GM12878 (cell line): Measurements from ENCODE around the gene HRC. TPM values are rescaled to one million over a fixed set of nuclear protein-coding genes. Genes with fewer than 3 reads are reported as not detected.

Experiments
- ATAC-seq: fragments of 200-7000 bp; cut with Tn5 transposase; 3 replicates; pipeline ENCODE4 v1.9.1; 2020; ENCODE audit warnings: mild to moderate bottlenecking, moderate library complexity
- BruUV-seq: library from RNA; stranded (reverse); fragments of 400-500 nt; replicated peaks from 2 replicates; lab custom pipeline; 2021; lab: Mats Ljungman, UMichigan
- CTCF ChIA-PET: fragments of 300-600 bp; sonication (Branson Sonifier 250); formaldehyde crosslinking; extraction: SDS; loops from one replicate; lab custom pipeline; 2021; ENCODE audit warnings: inconsistent platforms; lab: Yijun Ruan, JAX
- POLR2A ChIA-PET: fragments of 350-600 bp; formaldehyde crosslinking; extraction: SDS; loops from one replicate; lab custom pipeline; 2021; ENCODE audit warnings: inconsistent platforms; lab: Charles Lee
- RAD21 ChIA-PET: fragments of 300-600 bp; sonication (Branson Sonifier 250); formaldehyde crosslinking; loops from one replicate; lab custom pipeline; 2023; ENCODE audit warnings: antibody characterized with exemption; ENCODE audit not compliant: unreplicated experiment; lab: Charles Lee
- SMC1A ChIA-PET: fragments of 300-600 bp; sonication (Branson Sonifier 250); formaldehyde crosslinking; loops from one replicate; lab custom pipeline; 2023; ENCODE audit not compliant: unreplicated experiment, uncharacterized antibody; lab: Charles Lee
- DNase-seq: peaks from one replicate; pipeline ENCODE4 v3.0.0-alpha.2; 2011; ENCODE audit warnings: low read depth, low spot score
- FAIRE-seq: peaks from 3 replicates; lab custom pipeline; 2011; peaks lifted over from hg19 to GRCh38; lab: Jason Lieb, UNC
- H2AFZ ChIP-seq: 2 replicates; pipeline ENCODE4 v1.6.0; 2011; ENCODE audit warnings: low read depth, low read length, control low read depth; ENCODE audit not compliant: control insufficient read depth
- H3K27ac ChIP-seq: 2 replicates; pipeline ENCODE4 v1.5.1; 2011; ENCODE audit warnings: control low read depth; ENCODE audit not compliant: control insufficient read depth, insufficient read depth
- H3K27me3 ChIP-seq, 2 experiments: replicated peaks in 1 of 2; 2 replicates each; pipeline versions ENCODE4 v1.6.0 to v1.6.1; 2011; ENCODE audit warnings: low read length in 1 of 2; ENCODE audit not compliant: control insufficient read depth in 2 of 2, insufficient read depth in 2 of 2
- H3K36me3 ChIP-seq, 2 experiments: 2 replicates each; pipeline ENCODE4 v1.5.1; 2011; ENCODE audit warnings: low read length in 1 of 2; ENCODE audit not compliant: control insufficient read depth in 2 of 2, insufficient read depth in 2 of 2
- H3K4me1 ChIP-seq: 2 replicates; pipeline ENCODE4 v1.6.1; 2011; ENCODE audit warnings: mild to moderate bottlenecking, low read length, moderate library complexity, mixed read lengths; ENCODE audit not compliant: control insufficient read depth, insufficient read depth
- H3K4me2 ChIP-seq: 2 replicates; pipeline ENCODE4 v1.6.0; 2011; ENCODE audit warnings: control low read depth; ENCODE audit not compliant: control insufficient read depth, insufficient read depth
- H3K4me3 ChIP-seq: fragments of 200-600 bp; sonication (generic); 2 replicates; pipeline ENCODE4 v1.5.1; 2016
- H3K79me2 ChIP-seq: 2 replicates; pipeline ENCODE4 v1.6.0; 2011; ENCODE audit warnings: low read length; ENCODE audit not compliant: control insufficient read depth, insufficient read depth
- H3K9ac ChIP-seq: 2 replicates; pipeline ENCODE4 v1.8.0; 2011; ENCODE audit warnings: low read length, control low read depth, mixed read lengths; ENCODE audit not compliant: control insufficient read depth, insufficient read depth
- H3K9me3 ChIP-seq: replicated peaks from 3 replicates; pipeline ENCODE4 v1.5.1; 2011; ENCODE audit warnings: mild to moderate bottlenecking, low read length; ENCODE audit not compliant: control insufficient read depth, insufficient read depth
- H4K20me1 ChIP-seq: 2 replicates; pipeline ENCODE4 v1.6.0; 2011; ENCODE audit not compliant: control insufficient read depth, insufficient read depth
- MEF2A ChIP-seq: IDR thresholded peaks from 2 replicates; pipeline ENCODE4 v1.6.1; 2011; ENCODE audit warnings: low read depth, mild to moderate bottlenecking, low read length, moderate library complexity; ENCODE audit not compliant: insufficient read depth
- WRNIP1 ChIP-seq: IDR thresholded peaks from 2 replicates; pipeline ENCODE4 v1.6.1; 2011; ENCODE audit warnings: low read depth, low read length, improper control_type of control experiment, borderline replicate concordance
- YY1 ChIP-seq: IDR thresholded peaks from 2 replicates; pipeline ENCODE4 v1.6.1; 2011; ENCODE audit warnings: low read depth, mild to moderate bottlenecking, low read length
- WGBS: methylation state at CpG from one replicate; pipeline ENCODE4 v1.1.6; 2016; ENCODE audit warnings: low lambda C conversion rate; ENCODE audit not compliant: insufficient replicate concordance, insufficient coverage; ENCODE audit errors: missing lambda C conversion rate; 5-methylcytosine and 5-hydroxymethylcytosine counted together
- in situ Hi-C: fragments of 300-500 bp; cut with MboI; formaldehyde crosslinking; loops from 9 replicates; pipeline ENCODE4 v1.14.3; 2018; ENCODE audit warnings: mixed read lengths
- intact Hi-C: fragments of 100-400 bp; cut with micrococcal nuclease; formaldehyde crosslinking; loops from one replicate; pipeline ENCODE4 v1.14.2; 2022; ENCODE audit not compliant: unreplicated experiment
- polyA plus RNA-seq, 11 experiments: library from polyadenylated mRNA; depleted of rRNA in 4 of 11; unstranded in 6 of 11; stranded (reverse) in 5 of 11; fragments of >200 nt; fragmentation: Nextera tagmentation in 4 of 11; fragmentation: Illumina TruSeq in 1 of 11; extraction: Ambion mirVana in 4 of 11; extraction: Trizol in 1 of 11; gene quantifications; 1 replicate in 1 of 11; 2 replicates in 10 of 11; pipeline versions ENCODE4 v1.2.1 to v1.2.3, GENCODE V29; 2011 to 2016; ENCODE audit warnings: inconsistent platforms in 2 of 11, missing spikeins in 2 of 11, low read depth in 1 of 11
- total RNA-seq, 4 experiments: library from RNA; depleted of rRNA in 3 of 4; stranded (reverse); fragments of >200 nt in 3 of 4; fragmentation: Illumina TruSeq in 1 of 4; extraction: Trizol in 1 of 4; gene quantifications; 2 replicates each; pipeline versions ENCODE4 v1.2.1 to v1.2.3, GENCODE V29; 2013 to 2021
- TF ChIP-seq, protein P1 (sequence below): IDR thresholded peaks from 2 replicates; pipeline ENCODE4 v1.6.1; 2011; ENCODE audit warnings: borderline replicate concordance, low read depth, mild to moderate bottlenecking, moderate library complexity, mixed read lengths, low read length; ENCODE audit not compliant: insufficient read depth; ENCODE audit errors: extremely low read length

Gene HRC
- total and polyA plus RNA-seq, 10 of the 15 experiments (the other 5 are each of a cell fraction or from before 2014, with no cell fraction given) = 0.10 TPM; not detected in 9

DNA sequence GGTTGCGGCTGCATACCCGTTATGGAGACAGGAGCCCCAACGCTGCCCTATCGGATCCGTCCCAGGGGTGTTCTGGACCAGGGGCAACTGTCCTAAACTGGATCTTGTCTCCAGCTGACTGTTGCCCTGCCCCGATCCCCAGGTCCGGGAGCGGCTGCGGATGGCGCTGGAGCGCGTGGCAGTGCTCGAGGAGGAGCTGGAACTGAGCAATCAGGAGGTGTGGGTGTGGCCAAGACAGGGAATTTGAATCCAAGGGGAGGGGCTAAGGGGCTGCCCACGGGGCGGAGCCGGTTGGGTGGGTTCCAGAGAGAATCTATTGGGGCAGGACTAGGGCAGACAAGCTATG, 26.0 kb downstream of the HRC start:
- H3K79me2 ChIP-seq = no peaks in the 10 kb centered on the region
- intact Hi-C loops = no loop called here
- no peaks in the 10 kb centered on the region for H4K20me1 ChIP-seq
- no peak overlapping the region for H3K4me2 ChIP-seq
- H3K36me3 ChIP-seq = no peaks in the 10 kb centered on the region; a peak in 1 of 4 replicates
- ChIA-PET CTCF (interaction anchor here (0.6 to 2.2 kb wide), 3 partner anchors 15 to 448 kb away, joined by 3 to 13 read pairs (median 4); partner anchors contain the start of gene LIN7B), RAD21 (no interaction called here), SMC1A (no interaction called here)
- H2AFZ ChIP-seq = no peak overlapping the region
- no peak overlapping the region for H3K27ac ChIP-seq
- no peaks in the 10 kb centered on the region; the same call in 2 of the 3 replicates for H3K9me3 ChIP-seq
- ATAC-seq = no peak
- TF ChIP-seq YY1 (no peak), MEF2A (no peak), WRNIP1 (no peak)
- TF ChIP-seq, all 136 proteins: peak for 0
- in situ Hi-C loops = no loop called here
- H3K4me3 ChIP-seq = no peak overlapping the region
- no TSS peak for BruUV-seq
- WGBS = 80% methylated on average over 16 of the region's 16 CpGs
- DNase-seq (no peak), FAIRE-seq (no peak)
- POLR2A ChIA-PET = no interaction called here
- peaks cover 3% of the 10 kb centered on the region; the same call in 1 of the 2 replicates for H3K4me1 ChIP-seq
- H3K9ac ChIP-seq = no peak overlapping the region
- no peaks in the 10 kb centered on the region for H3K27me3 ChIP-seq

DNA sequence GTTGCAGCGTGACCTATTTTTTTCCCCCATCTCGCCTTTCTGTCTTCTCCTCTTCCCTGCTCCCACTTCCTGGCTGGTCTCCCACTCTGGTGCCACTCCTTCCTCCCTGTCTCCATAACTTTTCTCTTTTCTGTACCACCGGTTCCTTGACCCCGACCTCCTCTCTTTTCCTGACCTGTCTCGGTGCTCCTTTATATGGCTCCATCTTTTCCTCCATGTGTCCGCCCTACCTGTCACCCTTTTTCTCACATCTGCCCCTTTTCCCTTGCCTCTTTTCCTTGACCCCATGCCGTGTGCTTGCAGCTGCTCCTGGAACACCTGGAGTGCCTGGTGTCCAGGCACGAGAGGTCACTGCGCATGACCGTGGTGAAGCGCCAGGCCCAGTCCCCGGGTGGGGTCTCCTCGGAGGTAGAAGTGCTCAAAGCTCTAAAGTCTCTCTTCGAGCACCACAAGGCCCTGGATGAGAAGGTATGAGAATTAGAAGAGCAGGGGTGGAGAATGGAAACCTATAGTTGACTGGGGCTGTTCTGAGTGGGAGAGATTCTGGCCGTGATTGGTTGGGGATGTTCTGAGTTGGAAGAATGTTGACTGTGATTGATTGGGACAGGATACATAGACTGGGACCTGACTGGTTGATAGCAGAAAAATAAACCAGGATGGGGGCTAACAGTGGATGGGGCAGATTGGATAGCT, 26.5 kb downstream of the HRC start:
- 71% methylated on average over 14 of the region's 15 CpGs for WGBS
- intact Hi-C loops = no loop called here

More for the DNA sequence above, 26.5 kb downstream of the HRC start:
- no TSS peak for BruUV-seq
- Histone ChIP-seq H2AFZ (peak overlapping the region; percentile 7; the same call in 1 of the 2 replicates), H3K36me3 (no peaks in the 10 kb centered on the region; a peak in 1 of 4 replicates), H4K20me1 (no peaks in the 10 kb centered on the region), H3K9ac (no peak overlapping the region), H3K4me1 (peaks cover 3% of the 10 kb centered on the region; the same call in 1 of the 2 replicates), H3K27ac (no peak overlapping the region), H3K4me3 (no peak overlapping the region), H3K27me3 (no peaks in the 10 kb centered on the region), H3K9me3 (no peaks in the 10 kb centered on the region; the same call in 2 of the 3 replicates), H3K79me2 (no peaks in the 10 kb centered on the region), H3K4me2 (peak overlapping the region; percentile 52; the same call in 1 of the 2 replicates)
- ChIA-PET CTCF (interaction anchor here (0.6 to 2.2 kb wide), 6 partner anchors 14 to 135 kb away, joined by 3 to 13 read pairs (median 4); partner anchors contain the start of genes GYS1, LIN7B and RUVBL2), POLR2A (no interaction called here), RAD21 (interaction anchor here (1.0 to 1.4 kb wide), 3 partner anchors 14 to 80 kb away, joined by 3 to 7 read pairs (median 4); partner anchors contain the start of gene LIN7B), SMC1A (interaction anchor here (0.8 kb wide), 1 partner anchor 31 kb away, joined by 3 read pairs; no protein-coding TSS in a partner anchor)
- no peak for DNase-seq
- no peak for ATAC-seq
- peak; percentile 23 for FAIRE-seq
- in situ Hi-C loops = no loop called here
- TF ChIP-seq, protein P1, sequence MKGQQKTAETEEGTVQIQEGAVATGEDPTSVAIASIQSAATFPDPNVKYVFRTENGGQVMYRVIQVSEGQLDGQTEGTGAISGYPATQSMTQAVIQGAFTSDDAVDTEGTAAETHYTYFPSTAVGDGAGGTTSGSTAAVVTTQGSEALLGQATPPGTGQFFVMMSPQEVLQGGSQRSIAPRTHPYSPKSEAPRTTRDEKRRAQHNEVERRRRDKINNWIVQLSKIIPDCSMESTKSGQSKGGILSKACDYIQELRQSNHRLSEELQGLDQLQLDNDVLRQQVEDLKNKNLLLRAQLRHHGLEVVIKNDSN = no peak
